HG03066 (cell line): Measurements from ENCODE around the gene SELENOV.

ENCODE experiments used
- ATAC-seq: cut with Tn5 transposase; IDR thresholded peaks from one replicate; pipeline ENCODE4 v1.9.1; 2021; ENCODE audit warnings: low read depth; ENCODE audit not compliant: unreplicated experiment

The SELENOV gene

DNA sequence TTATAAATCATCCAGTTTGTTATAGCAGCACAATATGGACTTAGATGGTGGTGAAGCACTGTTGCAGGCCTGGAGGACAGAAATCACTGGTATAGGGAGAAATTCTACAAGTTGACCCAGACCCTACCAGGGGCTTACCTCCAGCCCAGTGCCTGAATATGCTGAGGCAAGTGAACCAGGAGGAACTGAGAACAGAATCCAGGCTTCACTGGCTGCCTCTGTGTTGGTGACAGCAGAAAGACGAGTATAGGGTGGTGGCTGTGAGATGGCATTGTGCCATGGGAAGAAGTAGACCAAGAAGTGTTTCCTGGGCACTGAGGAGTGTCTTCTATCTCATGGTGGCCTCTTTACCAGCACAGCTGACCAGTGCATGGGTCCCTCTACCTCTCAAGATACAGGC, 40.9 kb downstream of the SELENOV start:
- no peak for ATAC-seq

DNA sequence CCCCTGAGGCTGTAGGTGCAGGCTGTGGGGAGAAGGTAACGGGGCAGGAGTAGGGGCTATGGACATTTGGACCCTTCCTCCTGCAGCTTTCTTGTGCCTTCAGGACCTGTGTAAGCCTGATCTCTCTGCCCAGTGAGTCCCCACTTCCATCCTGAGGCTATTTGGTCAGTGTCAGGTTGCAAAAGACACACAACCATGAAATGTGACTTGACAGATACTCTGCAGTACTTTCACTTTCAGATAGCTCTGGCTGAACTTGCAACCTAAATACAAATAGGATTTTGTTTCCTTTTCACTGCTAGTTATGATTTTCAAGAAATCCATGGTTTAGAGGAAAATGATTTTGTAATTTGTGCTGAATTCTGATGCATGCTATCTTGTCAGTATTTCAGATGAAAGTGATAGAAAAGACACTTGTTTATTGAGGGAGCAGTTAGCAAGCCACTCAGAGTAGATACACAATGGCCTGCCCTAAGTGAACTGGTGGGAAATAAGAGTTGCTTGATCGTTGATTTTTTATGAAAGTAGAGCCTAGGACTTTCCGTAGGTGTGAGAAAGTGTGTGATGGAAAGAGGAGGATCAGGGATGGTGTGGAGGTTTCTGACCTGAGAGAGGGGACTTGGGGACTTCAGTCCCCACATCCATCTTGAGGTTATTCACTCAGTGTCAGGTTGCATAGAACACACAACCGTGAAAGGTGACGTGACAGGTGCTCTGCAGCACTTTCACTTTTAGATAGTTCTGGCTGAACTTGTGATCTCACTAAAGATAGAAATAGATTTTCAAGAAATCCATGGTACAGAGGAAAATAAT, 43.1 kb downstream of the SELENOV start:
- no peak for ATAC-seq

DNA sequence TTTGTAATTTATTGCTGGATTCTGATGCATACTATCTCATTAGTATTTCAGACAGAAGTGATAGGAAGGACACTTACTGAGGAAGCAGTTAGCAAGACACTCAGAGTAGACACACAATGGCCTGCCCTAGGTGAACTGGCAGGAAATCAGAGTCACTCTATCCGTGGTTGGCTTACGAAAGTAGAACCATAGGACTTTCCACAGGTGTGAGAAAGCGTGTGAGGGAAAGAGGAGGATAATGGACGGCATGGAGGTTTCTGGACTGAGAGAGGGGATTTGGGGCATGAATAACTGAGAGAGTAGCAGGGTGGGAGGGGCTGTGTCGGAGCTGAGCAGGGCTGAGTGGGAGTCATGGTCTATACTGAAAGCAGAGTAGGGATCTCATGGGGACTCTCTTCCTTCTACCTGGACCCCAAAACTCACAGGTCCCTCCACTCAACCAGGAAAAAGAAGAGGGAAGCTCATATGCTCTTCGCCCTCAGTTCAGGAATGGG, 43.7 kb downstream of the SELENOV start:
- no peak for ATAC-seq

DNA sequence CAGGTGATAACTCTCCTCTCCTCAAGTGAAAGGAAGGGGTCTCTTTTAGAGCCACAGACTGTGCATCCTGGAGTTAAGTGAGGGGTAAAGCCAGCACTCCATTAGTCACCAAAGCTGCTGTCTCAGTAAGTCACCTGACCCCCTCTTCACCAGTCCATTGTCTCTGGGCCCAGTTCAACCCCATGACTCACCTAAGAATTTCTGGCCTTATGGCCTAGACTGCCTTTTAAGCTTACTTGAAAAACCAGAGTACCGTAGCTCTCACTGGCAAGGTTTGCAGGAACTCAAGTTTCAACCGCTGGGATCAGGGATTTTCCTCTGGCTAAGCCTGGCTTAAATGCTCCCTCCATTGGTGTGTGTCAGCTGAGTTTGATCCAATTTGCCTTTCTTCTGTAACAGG, 48.5 kb downstream of the SELENOV start:
- ATAC-seq, result no peak

DNA sequence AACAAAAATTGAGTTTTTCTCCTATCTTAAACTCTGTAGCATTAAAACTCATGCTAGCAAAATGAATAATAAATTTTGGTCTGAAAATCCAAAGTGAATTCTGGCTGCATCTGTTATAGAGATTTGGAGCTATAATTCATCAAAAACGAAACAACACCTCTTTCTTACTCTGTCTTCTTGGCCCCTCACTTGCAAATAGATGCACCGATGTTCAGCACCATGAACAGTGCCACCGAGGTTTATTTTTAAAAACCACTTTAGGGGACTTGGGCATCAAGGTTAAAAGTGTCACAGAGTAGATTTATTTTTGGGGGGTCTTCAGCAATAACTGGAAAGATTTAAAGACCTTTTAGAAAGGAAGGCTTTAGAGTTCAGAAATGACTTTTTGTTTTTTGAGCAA, 51.1 kb downstream of the SELENOV start:
- no peak for ATAC-seq

DNA sequence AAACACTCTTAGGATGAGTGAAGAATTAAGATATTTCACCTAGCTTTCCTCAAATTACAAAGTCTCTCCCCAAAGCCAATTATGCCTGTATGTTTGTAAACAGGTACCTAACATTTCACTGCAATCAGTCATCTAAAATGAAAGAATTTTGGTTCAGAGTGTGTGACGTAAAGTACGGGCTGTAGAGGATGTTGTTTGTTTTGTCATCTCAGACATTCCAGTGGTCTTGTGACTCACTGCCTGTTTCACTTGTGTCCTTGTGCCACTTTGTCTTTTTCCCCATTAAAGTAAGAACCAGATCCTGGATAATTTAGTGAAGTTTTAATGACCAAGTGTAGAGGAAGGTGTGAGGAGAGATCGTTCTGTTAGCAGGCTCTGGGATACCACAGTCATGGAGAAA, 53.7 kb downstream of the SELENOV start:
- no peak for ATAC-seq
